ENCODE data around the gene AGXT.

Gene AGXT

DNA sequence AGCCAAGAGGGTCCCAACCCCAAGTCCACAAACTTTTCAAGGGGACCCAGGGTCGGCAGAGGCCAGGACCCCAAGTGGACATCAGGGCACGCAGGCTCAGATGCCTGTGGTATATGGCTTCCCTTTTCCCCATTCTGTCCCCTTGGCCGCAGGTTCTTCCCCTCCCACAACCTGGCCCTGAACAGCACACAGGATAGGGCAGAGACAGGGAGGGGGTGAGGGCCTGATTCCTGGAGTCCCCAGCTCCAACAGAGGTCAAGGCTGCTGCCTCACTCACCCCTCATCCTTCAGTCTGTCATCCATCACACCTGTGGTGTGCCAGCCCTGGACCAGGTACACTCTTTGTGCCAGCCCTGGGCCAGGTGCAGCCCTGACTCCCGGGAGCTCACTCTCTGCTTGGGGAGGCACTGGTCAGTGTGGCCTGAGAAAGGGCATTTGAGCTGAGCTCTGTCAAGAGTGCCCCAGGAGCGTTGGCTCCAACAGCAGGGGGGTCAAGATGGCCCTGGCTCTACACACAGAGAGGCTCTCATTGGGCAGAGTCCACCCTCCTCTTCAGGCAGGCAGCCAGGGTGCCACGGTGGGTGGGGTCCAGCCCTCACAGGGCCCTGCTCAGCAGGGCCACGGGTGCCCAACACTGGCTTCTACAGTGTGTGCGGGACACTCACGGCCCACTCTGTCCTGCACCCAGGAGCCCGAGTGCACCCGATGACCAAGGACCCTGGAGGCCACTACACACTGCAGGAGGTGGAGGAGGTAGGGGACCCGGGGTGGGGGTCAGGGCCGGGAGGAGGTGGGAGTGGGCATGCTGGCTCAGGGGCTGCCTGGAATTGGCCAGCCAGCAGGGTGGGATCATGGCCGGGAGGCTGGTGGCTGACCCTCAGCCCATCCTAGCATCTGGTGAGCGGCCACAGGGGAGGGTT is 1.6 kb downstream of the AGXT start:
- DNase-seq (ENCODE audit: low read depth), result no peak

DNA sequence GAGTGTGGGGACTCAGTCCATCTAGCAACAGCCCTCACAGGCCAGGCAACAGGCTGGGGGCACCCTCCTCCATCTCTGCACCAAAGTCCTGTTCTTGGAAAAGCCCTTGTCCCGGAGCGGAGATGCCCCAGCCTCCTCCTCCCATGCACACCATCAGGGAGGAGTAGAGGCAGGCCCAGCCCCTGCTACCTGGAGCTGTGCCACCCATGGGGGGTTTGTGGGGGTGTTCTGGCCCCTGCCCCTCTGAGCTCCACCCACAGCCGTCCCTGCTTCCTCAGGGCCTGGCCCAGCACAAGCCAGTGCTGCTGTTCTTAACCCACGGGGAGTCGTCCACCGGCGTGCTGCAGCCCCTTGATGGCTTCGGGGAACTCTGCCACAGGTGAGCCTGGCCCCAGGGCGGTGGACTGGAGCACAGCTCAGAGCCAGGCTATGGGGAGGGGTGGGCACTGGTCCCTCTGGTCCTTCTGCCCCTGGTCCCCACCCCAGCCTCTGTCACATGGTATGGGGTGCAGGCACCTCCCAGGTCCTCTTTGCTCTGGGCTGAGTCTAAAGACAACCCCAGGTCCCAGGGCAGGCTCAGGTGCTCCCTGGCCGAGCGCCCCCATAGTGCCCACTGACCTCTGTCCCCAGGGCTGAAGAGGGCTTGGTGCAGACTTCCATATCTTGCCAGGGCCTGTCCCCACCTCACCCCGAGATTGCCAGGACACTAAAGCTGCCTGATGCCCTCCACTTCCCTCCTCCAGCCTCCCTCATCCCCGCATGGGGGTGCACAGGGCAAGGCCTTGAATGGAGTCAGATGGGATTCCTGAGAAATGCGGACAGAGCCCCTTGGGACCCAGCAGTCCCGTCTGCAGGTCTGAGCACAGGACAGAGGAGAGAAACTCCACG is 2.7 kb downstream of the AGXT start:
- DNase-seq (ENCODE audit: low read depth), result no peak

DNA sequence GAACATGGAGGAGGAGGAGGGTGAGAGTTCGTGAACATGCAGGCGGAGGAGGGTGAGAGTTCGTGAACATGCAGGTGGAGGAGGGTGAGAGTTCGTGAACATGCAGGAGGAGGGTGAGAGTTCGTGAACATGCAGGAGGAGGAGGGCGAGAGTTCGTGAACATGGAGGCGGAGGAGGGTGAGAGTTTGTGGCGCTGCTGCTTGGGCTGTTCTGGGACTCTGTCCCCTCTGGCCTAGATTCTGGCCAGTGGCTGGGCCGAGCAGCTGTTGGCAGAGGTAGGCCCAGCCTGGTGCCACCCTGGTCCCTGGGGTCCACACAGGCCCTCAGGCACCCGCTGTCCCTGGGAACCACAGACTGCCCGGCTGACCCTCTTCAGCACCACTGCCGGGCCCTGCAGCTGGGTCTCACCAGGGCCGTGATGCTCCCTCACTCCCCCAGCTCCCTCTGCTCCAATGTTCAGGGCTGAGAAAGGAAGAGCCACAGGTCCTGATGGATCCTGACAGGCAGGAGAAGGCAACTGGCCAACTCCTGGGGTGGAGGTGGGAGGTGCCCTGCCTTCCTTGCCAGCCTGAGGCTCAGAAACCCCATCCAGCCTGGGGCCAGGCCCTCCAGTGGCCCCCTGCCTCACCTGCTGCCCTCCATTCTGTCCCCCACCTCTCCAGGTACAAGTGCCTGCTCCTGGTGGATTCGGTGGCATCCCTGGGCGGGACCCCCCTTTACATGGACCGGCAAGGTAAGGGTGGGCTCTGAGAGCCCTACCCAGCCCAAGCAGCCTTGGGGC is 3.9 kb downstream of the AGXT start:
- DNase-seq (ENCODE audit: low read depth), result no peak

DNA sequence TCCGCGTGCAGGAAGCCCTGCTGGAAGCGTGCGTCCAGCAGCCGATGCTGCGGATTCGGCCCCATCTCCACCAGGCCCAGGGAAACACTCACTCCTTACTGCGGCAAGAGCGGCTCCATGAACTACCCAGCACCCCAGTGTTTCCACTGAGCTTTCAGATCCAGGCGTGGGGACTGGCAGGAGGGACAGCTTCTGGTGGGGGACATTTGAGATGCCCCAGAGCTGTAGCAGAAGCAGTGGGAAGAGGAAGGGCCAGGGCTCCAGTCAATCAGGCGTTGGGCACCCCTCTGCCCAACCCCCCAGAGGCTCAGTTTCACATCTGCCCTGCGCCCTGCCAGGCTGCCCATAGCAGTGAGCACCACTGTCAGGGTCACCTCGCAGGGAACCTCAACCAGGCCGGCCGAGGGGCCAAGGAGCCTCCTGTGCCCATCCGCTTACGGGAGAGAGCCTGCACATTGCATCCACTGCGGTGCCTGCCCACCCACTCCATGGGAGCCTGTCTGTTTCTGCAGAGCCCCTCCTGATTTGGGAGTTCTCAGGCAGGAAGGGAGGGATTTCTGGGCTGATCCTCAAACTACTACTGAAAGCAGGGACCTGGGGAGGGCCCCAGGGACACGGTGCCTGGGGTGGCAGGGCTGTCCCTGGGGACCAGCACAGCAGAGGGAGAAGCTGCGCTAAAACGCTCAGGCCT is 4.6 kb downstream of the AGXT start:
- DNase-seq (ENCODE audit: low read depth), result no peak

DNA sequence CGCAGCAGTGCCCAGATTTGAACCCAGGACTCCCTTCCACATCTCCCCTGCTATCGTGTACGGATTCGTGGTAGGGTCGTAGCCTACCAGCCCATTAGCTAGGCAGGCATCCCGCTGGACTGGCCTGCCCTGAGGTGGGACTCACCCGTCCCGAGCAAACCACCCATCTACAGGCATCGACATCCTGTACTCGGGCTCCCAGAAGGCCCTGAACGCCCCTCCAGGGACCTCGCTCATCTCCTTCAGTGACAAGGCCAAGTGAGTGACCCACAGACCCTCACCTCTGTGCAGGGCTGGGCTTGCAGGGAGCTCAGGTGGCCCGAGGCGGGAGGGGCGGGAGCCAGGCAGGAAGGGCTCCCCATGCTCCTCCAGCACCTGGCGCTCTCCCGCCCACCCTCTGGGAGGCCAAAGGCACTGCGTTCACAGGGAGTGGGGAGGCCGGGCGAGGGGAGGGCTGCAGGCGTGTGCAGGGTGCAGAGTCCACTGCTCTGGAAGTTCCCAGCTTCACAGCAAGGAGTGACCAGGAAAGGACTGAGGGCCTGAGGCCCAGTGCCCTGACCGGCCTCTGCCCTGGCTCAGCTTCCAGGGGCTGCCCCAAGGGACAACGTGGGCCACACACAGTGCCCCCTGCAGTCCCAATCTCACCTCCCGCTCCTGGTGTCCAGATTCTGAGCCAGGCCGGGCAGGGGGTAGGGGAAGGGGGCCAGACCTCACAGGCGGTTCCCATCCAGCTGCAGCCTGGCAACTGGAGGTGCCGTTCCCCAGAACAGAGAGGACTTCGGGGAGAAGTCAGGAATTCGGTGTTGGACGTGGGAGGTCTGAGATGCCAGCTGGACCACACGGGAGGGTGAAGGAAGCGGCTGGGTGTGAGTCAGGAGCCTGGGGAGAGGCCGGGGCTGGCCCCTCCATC is 5.4 kb downstream of the AGXT start:
- DNase-seq (ENCODE audit: low read depth), result no peak

DNA sequence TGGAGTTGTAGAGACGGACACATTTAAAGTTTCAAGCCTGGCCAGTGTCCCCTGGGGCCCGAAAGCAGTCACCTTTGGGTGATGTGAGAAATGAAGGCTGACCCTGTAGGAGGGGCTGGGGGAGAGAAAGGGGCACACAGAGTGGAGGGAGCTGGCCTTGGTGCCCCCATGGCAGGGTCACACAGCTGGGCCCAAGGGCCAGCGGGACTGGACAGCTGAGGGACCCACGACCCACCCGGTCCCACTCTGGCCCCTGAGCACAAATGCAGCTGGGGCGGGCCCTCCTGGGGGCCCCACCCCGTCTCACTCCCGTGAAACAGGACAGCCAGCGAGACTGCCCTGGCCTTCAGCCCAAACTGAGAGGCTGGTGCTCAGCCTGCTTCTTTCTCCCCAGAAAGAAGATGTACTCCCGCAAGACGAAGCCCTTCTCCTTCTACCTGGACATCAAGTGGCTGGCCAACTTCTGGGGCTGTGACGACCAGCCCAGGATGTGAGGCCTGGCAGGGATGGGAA is 6.1 kb downstream of the AGXT start:
- DNase-seq (ENCODE audit: low read depth), result no peak

DNA sequence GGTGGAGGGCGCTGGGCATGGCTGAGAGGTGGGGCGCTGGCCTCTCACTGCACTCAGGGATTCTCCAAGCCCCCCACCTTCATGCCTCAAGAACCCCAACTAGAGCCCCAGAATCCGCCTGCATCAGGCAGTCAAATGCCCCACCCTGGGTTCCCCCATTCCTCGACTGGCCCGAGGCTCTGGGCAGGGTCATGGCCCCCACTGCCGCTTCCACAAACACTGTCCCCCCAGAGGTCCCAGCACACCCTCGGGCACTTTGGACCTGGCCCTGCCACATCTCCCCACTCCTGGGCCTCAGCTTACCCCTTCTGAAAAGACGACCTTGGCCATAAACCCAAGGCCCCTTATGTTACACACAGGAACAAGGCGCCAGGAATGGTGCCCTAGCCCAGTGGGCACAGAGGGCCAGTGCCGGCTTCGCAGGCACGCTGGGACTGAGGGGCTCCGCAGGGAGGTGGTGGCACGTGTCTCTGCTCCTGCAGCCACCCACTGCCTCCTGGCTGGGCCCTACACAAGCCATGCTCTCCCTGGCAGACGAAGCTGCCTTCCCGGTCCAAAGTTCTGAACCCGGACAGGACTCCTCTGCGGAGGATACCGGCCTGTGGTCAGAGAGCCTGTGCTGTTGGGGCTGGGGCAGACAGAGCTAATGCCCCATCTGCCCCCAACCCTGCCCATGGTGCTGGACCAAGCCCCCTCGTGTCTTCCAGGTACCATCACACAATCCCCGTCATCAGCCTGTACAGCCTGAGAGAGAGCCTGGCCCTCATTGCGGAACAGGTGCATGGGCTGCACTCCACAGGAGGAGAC is 6.8 kb downstream of the AGXT start:
- no peak for DNase-seq (ENCODE audit: low read depth)

DNA sequence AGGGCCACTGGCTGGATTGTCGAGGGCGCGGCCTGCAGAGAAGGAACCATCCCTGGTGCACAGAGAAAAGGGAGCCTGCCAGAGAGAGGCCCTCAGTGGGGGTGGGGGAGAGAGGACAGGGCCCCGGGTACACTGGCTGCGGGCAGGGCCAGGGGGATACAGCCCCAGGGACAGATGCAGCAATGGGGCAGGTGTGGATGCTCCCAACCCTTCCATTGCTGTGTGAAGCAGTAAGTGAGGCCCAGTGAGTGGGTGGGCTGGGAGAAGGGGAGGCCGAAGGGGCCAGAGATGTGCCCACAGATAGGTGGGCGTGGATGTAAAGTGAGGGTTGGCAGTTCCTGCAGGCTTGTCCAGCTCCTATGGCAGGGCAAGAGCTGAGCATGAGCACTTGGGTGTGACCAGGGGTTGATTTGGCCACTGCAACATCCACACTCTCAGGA is 7.4 kb downstream of the AGXT start:
- DNase-seq (ENCODE audit: low read depth), result no peak

DNA sequence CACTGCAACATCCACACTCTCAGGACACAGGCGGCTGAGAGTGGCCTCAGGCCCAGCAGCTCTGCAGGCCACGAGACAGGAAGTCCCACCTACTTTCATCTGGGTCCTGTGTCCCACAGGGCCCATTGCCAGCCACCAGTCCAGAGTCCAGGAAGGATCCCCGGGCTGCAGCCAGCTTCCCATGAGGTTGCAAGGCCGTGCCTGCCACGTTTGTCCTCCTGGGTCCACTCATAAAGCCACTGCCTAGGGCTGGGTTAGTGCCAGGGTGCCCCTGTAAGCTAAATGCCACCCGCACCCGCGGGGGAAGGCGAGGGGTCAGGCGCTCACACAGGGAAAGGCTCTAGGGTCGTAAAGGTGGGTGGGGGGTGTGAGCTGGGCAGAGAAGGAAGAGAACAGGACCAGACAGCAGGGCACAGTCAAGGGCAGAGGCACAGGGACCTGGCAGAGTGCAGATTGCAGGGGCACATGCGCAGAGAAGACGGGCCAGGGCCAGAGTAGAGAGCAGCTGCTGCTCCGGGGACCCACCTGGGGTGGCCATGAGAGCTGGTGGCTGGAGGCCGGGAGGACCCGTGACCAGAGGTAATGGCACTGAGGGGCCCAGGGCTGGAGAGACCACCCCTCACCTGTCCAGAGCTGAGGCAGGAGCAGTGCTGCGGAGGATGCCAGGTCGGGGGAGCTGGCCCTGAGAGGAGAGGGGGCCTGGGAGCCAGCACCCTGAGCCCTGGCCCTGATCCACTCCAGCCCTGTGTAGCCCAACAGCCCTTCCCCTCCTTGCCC is 8.0 kb downstream of the AGXT start:
- no peak for DNase-seq (ENCODE audit: low read depth)

DNA sequence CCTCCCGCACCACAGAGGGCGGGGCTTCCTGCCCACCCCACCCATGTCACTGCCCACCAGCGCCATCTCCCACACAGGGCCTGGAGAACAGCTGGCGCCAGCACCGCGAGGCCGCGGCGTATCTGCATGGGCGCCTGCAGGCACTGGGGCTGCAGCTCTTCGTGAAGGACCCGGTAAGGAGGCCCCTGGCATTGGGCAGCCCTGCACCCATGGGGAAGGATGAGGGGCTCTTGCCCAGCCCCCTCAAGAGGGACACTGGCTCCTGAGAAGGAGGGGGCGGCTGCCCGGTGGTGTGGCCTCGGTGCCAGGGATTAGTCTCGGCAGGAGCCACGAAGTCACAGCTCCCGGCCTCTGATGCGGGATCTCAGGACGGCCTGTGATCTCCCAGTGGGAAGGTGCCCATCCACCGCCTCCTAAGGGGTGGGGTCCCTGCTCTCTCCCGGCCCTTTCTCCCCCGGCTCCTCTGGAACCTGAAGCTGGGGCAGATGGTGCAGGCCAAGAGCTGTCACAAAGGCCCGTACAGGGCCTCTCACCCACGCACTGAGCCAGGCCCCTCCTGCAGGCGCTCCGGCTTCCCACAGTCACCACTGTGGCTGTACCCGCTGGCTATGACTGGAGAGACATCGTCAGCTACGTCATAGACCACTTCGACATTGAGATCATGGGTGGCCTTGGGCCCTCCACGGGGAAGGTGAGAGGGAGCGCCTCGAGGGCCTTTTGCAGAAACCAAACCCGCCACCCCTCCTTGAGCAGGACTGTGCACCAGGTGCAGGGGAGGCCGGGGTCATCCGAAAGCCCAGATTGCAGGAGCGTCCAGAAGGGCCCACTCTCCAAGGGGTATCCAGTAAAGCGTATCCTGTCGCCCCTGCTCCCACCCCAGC is 9.1 kb downstream of the AGXT start:
- no peak for DNase-seq (ENCODE audit: low read depth)

DNA sequence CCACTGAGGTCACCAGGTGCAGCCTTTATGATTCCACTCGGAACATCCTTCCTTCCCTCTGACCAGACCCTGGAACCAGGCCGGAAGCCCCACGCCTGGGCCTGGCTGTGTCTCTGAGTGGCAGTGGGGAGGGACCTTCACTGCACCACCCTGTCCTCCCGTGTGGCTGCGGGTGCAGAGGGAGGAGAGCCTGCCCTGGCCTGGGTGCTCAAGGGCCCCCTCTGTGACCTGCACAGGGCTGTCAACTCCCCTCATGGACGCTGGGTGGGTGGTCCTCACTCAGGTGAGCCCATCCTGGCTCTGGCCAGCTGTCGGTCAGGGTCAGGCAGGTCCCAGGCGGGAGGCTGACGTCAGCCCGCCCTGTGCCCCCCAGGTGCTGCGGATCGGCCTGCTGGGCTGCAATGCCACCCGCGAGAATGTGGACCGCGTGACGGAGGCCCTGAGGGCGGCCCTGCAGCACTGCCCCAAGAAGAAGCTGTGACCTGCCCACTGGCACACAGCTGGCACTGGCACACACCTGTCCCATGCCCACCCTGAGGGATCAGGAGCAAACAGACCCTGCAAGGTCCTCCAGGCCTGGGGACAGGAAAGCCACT is 9.8 kb downstream of the AGXT start:
- no peak for DNase-seq (ENCODE audit: low read depth)

DNA sequence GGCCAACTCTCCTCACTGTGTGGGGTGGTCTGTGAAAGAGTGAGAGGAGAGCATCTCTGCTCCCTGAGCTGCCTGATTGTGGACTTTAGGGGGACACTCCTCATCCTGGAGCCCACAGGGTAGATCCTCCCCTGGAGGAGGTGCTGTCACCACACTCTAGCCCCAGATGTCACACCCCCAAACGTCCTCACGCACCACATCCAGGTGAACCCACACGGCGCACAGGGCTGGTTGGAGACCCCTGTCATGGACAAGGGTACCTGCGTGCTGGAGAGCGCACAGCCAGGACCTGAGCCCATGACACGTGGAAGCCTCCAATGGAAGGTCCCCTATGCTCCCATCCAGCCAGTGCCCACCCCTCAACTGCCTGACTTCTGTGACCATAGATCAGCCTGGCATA is 10.5 kb downstream of the AGXT start:
- DNase-seq (ENCODE audit: low read depth), result no peak

DNA sequence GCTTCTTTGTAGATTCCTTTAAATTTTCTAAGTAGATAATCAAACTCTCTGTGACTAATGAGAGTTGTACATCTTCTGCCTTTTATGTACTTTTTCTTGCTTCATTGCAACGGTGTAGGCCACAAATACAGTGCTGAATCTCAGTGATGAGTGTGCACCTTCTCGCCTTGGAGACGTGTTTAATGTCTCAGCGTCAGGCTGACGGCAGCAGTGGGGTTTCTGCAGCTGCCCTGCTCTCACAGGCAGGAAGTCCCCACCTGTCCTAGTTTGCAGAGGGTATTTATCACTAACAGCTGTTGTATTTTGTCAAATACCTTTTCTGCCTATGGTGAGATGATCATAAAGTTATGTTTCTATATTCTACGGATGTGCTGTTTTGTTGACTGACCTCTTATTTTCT is 13.3 kb downstream of the AGXT start:
- no peak for DNase-seq (ENCODE audit: low read depth)

DNA sequence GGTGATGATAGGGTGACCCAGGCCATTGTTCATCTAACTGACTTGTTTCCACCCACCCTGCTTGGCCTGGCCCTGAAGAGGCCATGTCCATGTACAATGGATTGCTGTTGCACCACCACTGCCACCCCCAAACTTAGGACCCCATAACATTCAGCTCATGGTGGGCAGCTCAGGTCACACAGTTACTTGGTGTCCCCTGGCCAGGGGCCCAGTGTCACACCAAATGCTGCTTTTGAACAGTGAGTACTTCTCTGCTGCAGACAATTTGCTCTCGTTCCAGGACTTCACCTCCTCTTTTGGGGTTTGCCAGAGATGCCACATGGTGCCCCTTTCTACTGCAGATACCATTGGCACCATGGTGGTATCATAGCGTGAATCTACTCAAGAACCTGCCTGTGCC is 15.6 kb downstream of the AGXT start:
- DNase-seq (ENCODE audit: low read depth), result no peak

DNA sequence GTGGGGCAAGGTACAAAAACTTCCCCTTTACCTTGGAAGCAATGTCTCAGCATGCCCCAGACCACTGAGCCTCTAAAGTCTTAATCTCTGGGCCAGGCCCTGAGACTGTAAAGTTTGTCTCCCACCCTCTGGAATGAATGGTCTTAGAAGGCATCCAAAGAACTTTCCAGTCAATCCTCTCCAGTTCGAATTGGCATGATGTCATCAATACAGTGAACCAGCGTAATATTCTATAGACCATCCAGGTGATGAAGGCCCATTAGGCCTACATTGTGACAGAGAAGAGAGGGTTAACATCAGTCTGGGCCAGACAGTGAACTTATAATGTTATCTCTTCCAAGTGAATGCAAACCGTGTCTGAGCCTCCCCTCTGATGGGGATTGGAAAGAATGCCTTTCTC is 16.1 kb downstream of the AGXT start:
- no peak for DNase-seq (ENCODE audit: low read depth)

DNA sequence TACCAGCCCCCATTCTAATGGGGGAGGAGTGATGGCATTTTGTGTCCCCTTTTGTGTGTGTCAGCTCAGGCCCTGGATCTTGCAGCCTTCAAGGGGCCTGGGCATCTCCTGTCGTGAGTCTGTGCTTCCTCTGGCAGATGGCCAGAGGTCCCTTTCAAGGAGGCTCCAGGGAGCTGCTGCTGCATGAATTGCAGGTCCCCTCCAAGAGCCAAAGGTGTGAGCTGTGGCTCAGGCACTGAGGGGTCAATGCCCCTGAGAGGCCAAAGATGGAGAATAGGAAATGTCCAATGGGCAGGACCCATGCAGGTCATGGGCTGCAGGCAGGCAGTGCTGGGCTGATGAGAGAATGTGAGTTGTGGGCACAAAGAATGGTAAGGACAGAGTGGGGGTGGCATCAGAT is 16.9 kb downstream of the AGXT start:
- no peak for DNase-seq (ENCODE audit: low read depth)

DNA sequence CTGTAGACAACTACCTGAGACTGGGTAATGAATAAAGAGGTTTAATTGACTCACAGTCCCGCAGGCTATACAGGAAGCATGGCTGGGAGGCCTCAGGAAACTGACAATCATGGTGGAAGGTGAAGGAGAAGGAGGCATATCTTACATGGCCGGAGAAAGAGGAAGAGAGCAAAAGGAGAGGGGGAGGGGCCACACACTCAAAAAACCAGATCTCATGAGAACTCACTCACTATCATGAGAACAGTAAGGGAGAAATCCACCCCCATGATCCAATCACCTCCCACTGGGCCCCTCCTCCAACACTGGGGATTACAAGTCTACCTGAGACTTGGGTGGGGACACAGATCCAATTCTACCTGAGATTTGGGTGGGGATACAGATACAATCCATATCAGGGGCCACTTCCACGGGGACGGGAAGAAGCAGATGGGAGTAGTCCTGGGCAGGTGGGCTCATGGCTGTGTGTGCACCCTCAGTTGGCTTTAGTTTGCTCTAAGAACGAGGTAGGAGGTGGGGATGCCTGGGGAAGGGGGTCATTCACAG is 17.5 kb downstream of the AGXT start:
- no peak for DNase-seq (ENCODE audit: low read depth)
